HepG2 (cell line): ENCODE results near the gene MAMSTR. TPM values are rescaled to one million over a fixed set of nuclear protein-coding genes. Genes with fewer than 3 reads are reported as not detected.

Source experiments
- ATF4 ChIP-seq, 2 experiments: fragments of 450-650 bp in 1 of 2; sonication (generic) in 1 of 2; formaldehyde crosslinking; IDR thresholded peaks; 2 replicates each; pipeline versions ENCODE4 v1.5.0 to v1.8.0; 2020 to 2022; ENCODE audit warnings: mild to moderate bottlenecking in 1 of 2, missing genetic modification reagents in 1 of 2
- EHMT2 ChIP-seq: fragments of 200-600 bp; sonication (generic); IDR thresholded peaks from 2 replicates; pipeline ENCODE4 v1.7.0; 2017; ENCODE audit warnings: antibody characterized with exemption, low read depth, low read length, borderline replicate concordance
- FOXA3 ChIP-seq: IDR thresholded peaks from 2 replicates; pipeline ENCODE4 v1.6.1; 2016; ENCODE audit warnings: missing genetic modification reagents, missing compliant biosample characterization
- FOXP1 ChIP-seq, 2 experiments: fragments of 450-650 bp in 1 of 2; IDR thresholded peaks; 2 replicates each; pipeline ENCODE4 v1.6.1; 2017 to 2018; ENCODE audit warnings: antibody characterized with exemption in 1 of 2
- GATAD1 ChIP-seq: IDR thresholded peaks from 2 replicates; pipeline ENCODE4 v1.6.1; 2016; ENCODE audit warnings: missing genetic modification reagents, missing compliant biosample characterization
- KAT8 ChIP-seq: IDR thresholded peaks from 2 replicates; pipeline ENCODE4 v1.6.1; 2016; ENCODE audit warnings: missing genetic modification reagents, missing compliant biosample characterization
- LBX2 ChIP-seq: sonication (generic); formaldehyde crosslinking; IDR thresholded peaks from 2 replicates; pipeline ENCODE4 v1.5.0; 2020; ENCODE audit warnings: missing genetic modification reagents, mild to moderate bottlenecking, borderline replicate concordance
- NR0B2 ChIP-seq: sonication (generic); formaldehyde crosslinking; IDR thresholded peaks from 2 replicates; pipeline ENCODE4 v1.4.0; 2020; ENCODE audit warnings: mild to moderate bottlenecking, missing genetic modification reagents
- RFX1 ChIP-seq: fragments of 450-650 bp; IDR thresholded peaks from 2 replicates; pipeline ENCODE4 v1.6.1; 2017
- SP5 ChIP-seq: IDR thresholded peaks from 2 replicates; pipeline ENCODE4 v1.6.1; 2016; ENCODE audit warnings: low read depth, borderline replicate concordance
- ZNF160 ChIP-seq: sonication (generic); formaldehyde crosslinking; IDR thresholded peaks from 2 replicates; pipeline ENCODE4 v1.8.0; 2022; ENCODE audit warnings: mild to moderate bottlenecking, inconsistent platforms, missing genetic modification reagents
- ZNF225 ChIP-seq: sonication (generic); formaldehyde crosslinking; IDR thresholded peaks from 2 replicates; pipeline ENCODE4 v1.4.0; 2020; ENCODE audit warnings: mild to moderate bottlenecking, missing genetic modification reagents
- ZNF34 ChIP-seq: sonication (generic); formaldehyde crosslinking; IDR thresholded peaks from 2 replicates; pipeline ENCODE4 v1.4.0; 2020; ENCODE audit warnings: mild to moderate bottlenecking, missing genetic modification reagents, borderline replicate concordance
- ZNF672 ChIP-seq: sonication (generic); formaldehyde crosslinking; IDR thresholded peaks from 2 replicates; pipeline ENCODE4 v1.8.1; 2022; ENCODE audit warnings: missing genetic modification reagents
- ZNF674 ChIP-seq: sonication (generic); formaldehyde crosslinking; IDR thresholded peaks from 2 replicates; pipeline ENCODE4 v1.5.0; 2020; ENCODE audit warnings: low read depth, mild to moderate bottlenecking, missing genetic modification reagents
- polyA plus RNA-seq, 8 experiments: library from polyadenylated mRNA; depleted of rRNA in 3 of 8; stranded (reverse) in 7 of 8; unstranded in 1 of 8; fragments of >200 nt; fragmentation: Illumina TruSeq in 4 of 8; extraction: Trizol in 4 of 8; gene quantifications; 2 replicates each; pipeline versions ENCODE4 v1.2.1 to v1.2.3, GENCODE V29; 2011 to 2016; ENCODE audit warnings: low read depth in 4 of 8, missing spikeins in 1 of 8, mixed read lengths in 1 of 8; ENCODE audit not compliant: insufficient read depth in 1 of 8
- total RNA-seq, 5 experiments: library from RNA; depleted of rRNA; stranded (reverse); fragments of >200 nt; fragmentation: Illumina TruSeq; extraction: Trizol; gene quantifications; 2 replicates each; pipeline ENCODE4 v1.2.3, GENCODE V29; 2016; ENCODE audit warnings: low read depth in 1 of 5
- TF ChIP-seq, protein P1 (sequence below): sonication (generic); formaldehyde crosslinking; IDR thresholded peaks from 2 replicates; pipeline ENCODE4 v1.8.1; 2022; ENCODE audit warnings: mild to moderate bottlenecking, missing genetic modification reagents
- TF ChIP-seq, protein P2 (sequence below): sonication (generic); formaldehyde crosslinking; IDR thresholded peaks from 2 replicates; pipeline ENCODE4 v1.8.0; 2022; ENCODE audit warnings: missing genetic modification reagents, low read depth, mild to moderate bottlenecking, borderline replicate concordance
- TF ChIP-seq, protein P3 (sequence below): sonication (generic); formaldehyde crosslinking; conservative IDR thresholded peaks from 2 replicates; pipeline ENCODE4 v1.4.0; 2020; ENCODE audit warnings: missing genetic modification reagents
- TF ChIP-seq, protein P4 (sequence below): sonication (generic); formaldehyde crosslinking; IDR thresholded peaks from 2 replicates; pipeline ENCODE4 v1.5.0; 2020; ENCODE audit warnings: mild to moderate bottlenecking, low read depth, missing genetic modification reagents, borderline replicate concordance

Gene MAMSTR
- total and polyA plus RNA-seq, 2 of the 13 experiments (the other 11 are each of a cell fraction or from before 2014, with no cell fraction given), result 2.2 to 2.4 TPM

DNA sequence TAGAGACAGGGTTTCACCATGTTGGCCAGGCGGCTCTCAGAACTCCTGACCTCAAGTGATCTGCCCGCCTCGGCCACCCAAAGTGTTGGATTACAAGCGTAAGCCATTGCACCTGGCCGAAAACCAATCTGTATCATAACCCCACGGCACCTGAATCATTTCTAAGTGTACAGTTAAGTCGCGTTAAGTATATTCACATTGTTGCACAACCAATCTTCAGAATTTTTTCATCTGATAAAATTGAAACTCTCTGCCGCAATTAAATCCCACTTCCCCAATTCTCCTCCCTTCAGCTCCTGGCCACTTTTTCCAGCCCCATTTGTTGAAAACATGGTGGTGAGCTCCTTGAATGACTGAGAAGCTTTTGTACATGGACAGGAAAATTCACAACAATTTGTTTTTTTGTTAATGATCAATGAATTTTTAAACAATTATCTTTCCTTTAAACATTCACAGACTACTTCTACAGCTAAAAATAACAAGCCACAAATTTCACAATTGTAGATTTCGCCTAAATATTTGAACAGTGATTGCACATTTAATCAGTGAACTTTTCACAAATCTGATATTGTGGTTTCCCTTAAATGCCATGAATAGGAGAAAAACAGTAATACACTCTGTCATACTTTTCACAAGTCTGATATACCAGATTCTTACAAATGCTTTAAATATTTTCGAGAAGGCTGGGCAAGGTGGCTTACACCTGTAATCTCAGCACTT lies 49.6 kb upstream of the MAMSTR start (continued):
- TF ChIP-seq, protein P1, sequence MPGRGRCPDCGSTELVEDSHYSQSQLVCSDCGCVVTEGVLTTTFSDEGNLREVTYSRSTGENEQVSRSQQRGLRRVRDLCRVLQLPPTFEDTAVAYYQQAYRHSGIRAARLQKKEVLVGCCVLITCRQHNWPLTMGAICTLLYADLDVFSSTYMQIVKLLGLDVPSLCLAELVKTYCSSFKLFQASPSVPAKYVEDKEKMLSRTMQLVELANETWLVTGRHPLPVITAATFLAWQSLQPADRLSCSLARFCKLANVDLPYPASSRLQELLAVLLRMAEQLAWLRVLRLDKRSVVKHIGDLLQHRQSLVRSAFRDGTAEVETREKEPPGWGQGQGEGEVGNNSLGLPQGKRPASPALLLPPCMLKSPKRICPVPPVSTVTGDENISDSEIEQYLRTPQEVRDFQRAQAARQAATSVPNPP (CRISPR knock-in tag), result no peak
- TF ChIP-seq SP5 (CRISPR knock-in tag) (no peak), ZNF225 (CRISPR knock-in tag) (no peak), ATF4 (CRISPR knock-in tag; IDR thresholded peaks at IDR 0.05) (0 out of 4 replicates have a peak, but pooled peaks of 1 of the 2 experiments have one; percentile 40), FOXP1 (IDR thresholded peaks at IDR 0.05) (no peak), FOXP1 (CRISPR knock-in tag; IDR thresholded peaks at IDR 0.05) (peak; percentile 54; the same call in 1 of the 2 replicates), LBX2 (CRISPR knock-in tag) (no peak), FOXA3 (0 out of 2 replicates have a peak, but pooled peaks have one; percentile 26), GATAD1 (CRISPR knock-in tag) (no peak), ZNF34 (CRISPR knock-in tag) (no peak), ZNF160 (CRISPR knock-in tag) (no peak), NR0B2 (CRISPR knock-in tag) (no peak), ZNF674 (no peak), KAT8 (CRISPR knock-in tag) (no peak), EHMT2 (no peak), ZNF672 (CRISPR knock-in tag) (no peak), RFX1 (no peak)
- TF ChIP-seq, protein P2, sequence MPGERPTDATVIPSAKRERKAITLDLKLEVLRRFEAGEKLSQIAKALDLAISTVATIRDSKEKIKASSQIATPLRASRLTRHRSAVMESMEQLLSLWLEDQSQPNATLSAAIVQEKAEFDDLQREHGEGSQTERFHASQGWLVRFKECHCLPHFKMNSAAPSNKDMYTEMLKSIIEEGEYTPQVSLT (CRISPR knock-in tag), result no peak
- TF ChIP-seq, protein P3, sequence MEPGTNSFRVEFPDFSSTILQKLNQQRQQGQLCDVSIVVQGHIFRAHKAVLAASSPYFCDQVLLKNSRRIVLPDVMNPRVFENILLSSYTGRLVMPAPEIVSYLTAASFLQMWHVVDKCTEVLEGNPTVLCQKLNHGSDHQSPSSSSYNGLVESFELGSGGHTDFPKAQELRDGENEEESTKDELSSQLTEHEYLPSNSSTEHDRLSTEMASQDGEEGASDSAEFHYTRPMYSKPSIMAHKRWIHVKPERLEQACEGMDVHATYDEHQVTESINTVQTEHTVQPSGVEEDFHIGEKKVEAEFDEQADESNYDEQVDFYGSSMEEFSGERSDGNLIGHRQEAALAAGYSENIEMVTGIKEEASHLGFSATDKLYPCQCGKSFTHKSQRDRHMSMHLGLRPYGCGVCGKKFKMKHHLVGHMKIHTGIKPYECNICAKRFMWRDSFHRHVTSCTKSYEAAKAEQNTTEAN, result 0 out of 2 replicates have a peak, but pooled peaks have one; percentile 25
- TF ChIP-seq, protein P4, sequence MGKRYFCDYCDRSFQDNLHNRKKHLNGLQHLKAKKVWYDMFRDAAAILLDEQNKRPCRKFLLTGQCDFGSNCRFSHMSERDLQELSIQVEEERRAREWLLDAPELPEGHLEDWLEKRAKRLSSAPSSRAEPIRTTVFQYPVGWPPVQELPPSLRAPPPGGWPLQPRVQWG (CRISPR knock-in tag), result no peak
